Measurements from ENCODE around the gene OR4S2. TPM values are rescaled to one million over a fixed set of nuclear protein-coding genes. Genes with fewer than 3 reads are reported as not detected.

Gene OR4S2
- total and polyA plus RNA-seq, 2 experiments from 2014 or later: not detected

GRCh38 chr11:55669376-55669775 is 21.2 kb downstream of the OR4S2 start:
- TF ChIP-seq EZH2 (IDR thresholded peaks at IDR 0.05; ENCODE audit: insufficient read depth, poor library complexity, severe bottlenecking): no peak
- TF ChIP-seq EZH2phosphoT487 (IDR thresholded peaks at IDR 0.05; ENCODE audit: insufficient read depth, low read depth): no peak
- WGBS, 2 experiments (ENCODE audit: low coverage in 1 of 2, low lambda C conversion rate in 2 of 2, missing lambda C conversion rate in 2 of 2): 34 to 39% methylated on average over 2 of the region's 2 CpGs
- Histone ChIP-seq H3K9me2 (ENCODE audit: insufficient read depth) (no peaks in the 10 kb centered on the region), H4K20me1 (ENCODE audit: insufficient read depth) (no peaks in the 10 kb centered on the region), H3K9ac (no peak overlapping the region), H3K27ac (no peak overlapping the region), H3F3A (ENCODE audit: insufficient read depth) (no peaks in the 10 kb centered on the region), H3K4me1 (ENCODE audit: insufficient read depth) (no peaks in the 10 kb centered on the region), H3K79me2 (ENCODE audit: insufficient read depth) (no peaks in the 10 kb centered on the region), H3K9me3 (ENCODE audit: low read depth) (no peaks in the 10 kb centered on the region), H2AFZ (no peak overlapping the region), H3K27me3 (replicated peaks; ENCODE audit: insufficient read depth) (no peaks in the 10 kb centered on the region), H3K4me2 (ENCODE audit: unreplicated experiment) (no peak overlapping the region), H3K4me3 (no peak overlapping the region), H3K36me3 (ENCODE audit: low read depth) (no peaks in the 10 kb centered on the region)
- in situ Hi-C loops (cut with MboI): no loop called here
- DNase-seq: no peak

GRCh38 chr11:55673860-55674259 is 25.7 kb downstream of the OR4S2 start:
- Histone ChIP-seq H4K20me1 (ENCODE audit: insufficient read depth) (no peaks in the 10 kb centered on the region), H3K9me2 (ENCODE audit: insufficient read depth) (no peaks in the 10 kb centered on the region), H3K9ac (no peak overlapping the region), H3K4me2 (ENCODE audit: unreplicated experiment) (no peak overlapping the region), H2AFZ (no peak overlapping the region), H3K79me2 (ENCODE audit: insufficient read depth) (no peaks in the 10 kb centered on the region), H3F3A (ENCODE audit: insufficient read depth) (no peaks in the 10 kb centered on the region), H3K36me3 (ENCODE audit: low read depth) (no peaks in the 10 kb centered on the region), H3K4me3 (no peak overlapping the region), H3K4me1 (ENCODE audit: insufficient read depth) (no peaks in the 10 kb centered on the region), H3K9me3 (ENCODE audit: low read depth) (no peaks in the 10 kb centered on the region), H3K27ac (no peak overlapping the region), H3K27me3 (replicated peaks; ENCODE audit: insufficient read depth) (no peaks in the 10 kb centered on the region)
- 14 to 19% methylated on average over 5 of the region's 5 CpGs for WGBS, 2 experiments (ENCODE audit: low coverage in 1 of 2, low lambda C conversion rate in 2 of 2, missing lambda C conversion rate in 2 of 2)
- no peak for TF ChIP-seq EZH2 (IDR thresholded peaks at IDR 0.05; ENCODE audit: insufficient read depth, poor library complexity, severe bottlenecking)
- no peak for TF ChIP-seq EZH2phosphoT487 (IDR thresholded peaks at IDR 0.05; ENCODE audit: insufficient read depth, low read depth)
- in situ Hi-C loops (cut with MboI): no loop called here
- DNase-seq: no peak

DNA sequence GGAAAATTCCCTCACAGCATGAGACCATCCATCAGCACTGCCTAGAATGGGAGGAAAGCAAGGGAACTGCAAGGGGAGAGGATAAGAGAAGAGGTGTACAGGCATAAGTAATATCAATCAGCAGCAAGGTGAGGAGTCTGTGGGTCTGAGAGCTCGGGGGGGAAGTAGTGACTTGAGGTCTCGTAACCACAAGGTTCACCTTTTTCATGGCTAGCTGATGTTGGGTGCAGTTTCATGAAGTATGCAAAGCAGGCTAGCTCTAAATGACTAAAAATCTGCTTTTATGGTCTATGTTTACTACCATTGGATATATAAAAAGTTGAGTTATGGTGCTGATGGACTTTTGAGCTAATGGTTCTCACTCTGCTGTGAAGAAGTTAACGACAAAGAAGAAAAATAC is 49.7 kb downstream of the OR4S2 start:
- TF ChIP-seq EZH2phosphoT487 (IDR thresholded peaks at IDR 0.05; ENCODE audit: insufficient read depth, low read depth) (no peak), EZH2 (IDR thresholded peaks at IDR 0.05; ENCODE audit: insufficient read depth, poor library complexity, severe bottlenecking) (no peak)
- Histone ChIP-seq H2AFZ (no peak overlapping the region), H3F3A (ENCODE audit: insufficient read depth) (no peaks in the 10 kb centered on the region), H3K27ac (no peak overlapping the region), H3K9me3 (ENCODE audit: low read depth) (no peaks in the 10 kb centered on the region), H3K4me3 (no peak overlapping the region), H3K79me2 (ENCODE audit: insufficient read depth) (no peaks in the 10 kb centered on the region), H3K4me1 (ENCODE audit: insufficient read depth) (no peaks in the 10 kb centered on the region), H3K27me3 (replicated peaks; ENCODE audit: insufficient read depth) (no peaks in the 10 kb centered on the region), H4K20me1 (ENCODE audit: insufficient read depth) (no peaks in the 10 kb centered on the region), H3K36me3 (ENCODE audit: low read depth) (no peaks in the 10 kb centered on the region), H3K9ac (no peak overlapping the region), H3K4me2 (ENCODE audit: unreplicated experiment) (no peak overlapping the region), H3K9me2 (ENCODE audit: insufficient read depth) (no peaks in the 10 kb centered on the region)
- in situ Hi-C loops (cut with MboI): no loop called here
- WGBS, 2 experiments (ENCODE audit: low coverage in 1 of 2, low lambda C conversion rate in 2 of 2, missing lambda C conversion rate in 2 of 2): 39 to 46% methylated on average over 3 of the region's 3 CpGs
- no peak for DNase-seq

GRCh38 chr11:55701429-55701828 is 53.3 kb downstream of the OR4S2 start:
- no peak overlapping the region for H3K9ac ChIP-seq
- H3K27ac ChIP-seq: no peak overlapping the region
- no peak overlapping the region for H3K4me3 ChIP-seq
- 10 to 11% methylated on average over 4 of the region's 4 CpGs for WGBS, 2 experiments (ENCODE audit: low coverage in 1 of 2, low lambda C conversion rate in 2 of 2, missing lambda C conversion rate in 2 of 2)
- no peaks in the 10 kb centered on the region for H3K27me3 ChIP-seq (replicated peaks; ENCODE audit: insufficient read depth)
- no peaks in the 10 kb centered on the region for H3K4me1 ChIP-seq (ENCODE audit: insufficient read depth)
- no peaks in the 10 kb centered on the region for H3F3A ChIP-seq (ENCODE audit: insufficient read depth)
- H4K20me1 ChIP-seq (ENCODE audit: insufficient read depth): no peaks in the 10 kb centered on the region
- TF ChIP-seq EZH2phosphoT487 (IDR thresholded peaks at IDR 0.05; ENCODE audit: insufficient read depth, low read depth) (no peak), EZH2 (IDR thresholded peaks at IDR 0.05; ENCODE audit: insufficient read depth, poor library complexity, severe bottlenecking) (no peak)
- in situ Hi-C loops (cut with MboI): no loop called here
- no peak overlapping the region for H3K4me2 ChIP-seq (ENCODE audit: unreplicated experiment)
- no peaks in the 10 kb centered on the region for H3K9me3 ChIP-seq (ENCODE audit: low read depth)
- H3K9me2 ChIP-seq (ENCODE audit: insufficient read depth): no peaks in the 10 kb centered on the region
- no peak overlapping the region for H2AFZ ChIP-seq
- H3K79me2 ChIP-seq (ENCODE audit: insufficient read depth): no peaks in the 10 kb centered on the region
- H3K36me3 ChIP-seq (ENCODE audit: low read depth): no peaks in the 10 kb centered on the region
- DNase-seq: no peak

Other genes starting within 250 kb of the OR4S2 start
- not detected in 2 replicates for gene OR4C15, start 93.9 kb upstream of the OR4S2 start, total RNA-seq (2014; rRNA removed; shearing (Covaris generic))
- not detected in 2 replicates for gene OR4C15, start 93.9 kb upstream of the OR4S2 start, polyA plus RNA-seq (2016; fragmentation: Nextera tagmentation; extraction: Ambion mirVana)
- not detected in 2 replicates for gene OR4C16, start 76.2 kb upstream of the OR4S2 start, total RNA-seq (2014; rRNA removed; shearing (Covaris generic))
- gene OR4C16, start 76.2 kb upstream of the OR4S2 start, polyA plus RNA-seq (2016; fragmentation: Nextera tagmentation; extraction: Ambion mirVana): not detected in 2 replicates
- gene OR4C11, start 40.7 kb upstream of the OR4S2 start, total RNA-seq (2014; rRNA removed; shearing (Covaris generic)): not detected in 2 replicates
- gene OR4C11, start 40.7 kb upstream of the OR4S2 start, polyA plus RNA-seq (2016; fragmentation: Nextera tagmentation; extraction: Ambion mirVana): not detected in 2 replicates
- not detected in 2 replicates for gene OR4P4, start 13.2 kb upstream of the OR4S2 start, total RNA-seq (2014; rRNA removed; shearing (Covaris generic))
- not detected in 2 replicates for gene OR4P4, start 13.2 kb upstream of the OR4S2 start, polyA plus RNA-seq (2016; fragmentation: Nextera tagmentation; extraction: Ambion mirVana)
- gene OR4C6, start 13.9 kb downstream of the OR4S2 start, total RNA-seq (2014; rRNA removed; shearing (Covaris generic)): not detected in 2 replicates
- not detected in 2 replicates for gene OR4C6, start 13.9 kb downstream of the OR4S2 start, polyA plus RNA-seq (2016; fragmentation: Nextera tagmentation; extraction: Ambion mirVana)
- gene OR5D13, start 125.1 kb downstream of the OR4S2 start, total RNA-seq (2014; rRNA removed; shearing (Covaris generic)): not detected in 2 replicates
- not detected in 2 replicates for gene OR5D13, start 125.1 kb downstream of the OR4S2 start, polyA plus RNA-seq (2016; fragmentation: Nextera tagmentation; extraction: Ambion mirVana)
- gene OR5D14, start 147.2 kb downstream of the OR4S2 start, total RNA-seq (2014; rRNA removed; shearing (Covaris generic)): not detected in 2 replicates
- gene OR5D14, start 147.2 kb downstream of the OR4S2 start, polyA plus RNA-seq (2016; fragmentation: Nextera tagmentation; extraction: Ambion mirVana): not detected in 2 replicates
- gene OR5L1, start 163.0 kb downstream of the OR4S2 start, total RNA-seq (2014; rRNA removed; shearing (Covaris generic)): not detected in 2 replicates
- not detected in 2 replicates for gene OR5L1, start 163.0 kb downstream of the OR4S2 start, polyA plus RNA-seq (2016; fragmentation: Nextera tagmentation; extraction: Ambion mirVana)
- not detected in 2 replicates for gene OR5D18, start 171.3 kb downstream of the OR4S2 start, total RNA-seq (2014; rRNA removed; shearing (Covaris generic))
- gene OR5D18, start 171.3 kb downstream of the OR4S2 start, polyA plus RNA-seq (2016; fragmentation: Nextera tagmentation; extraction: Ambion mirVana): not detected in 2 replicates
- gene OR5L2, start 178.9 kb downstream of the OR4S2 start, total RNA-seq (2014; rRNA removed; shearing (Covaris generic)): not detected in 2 replicates
- gene OR5L2, start 178.9 kb downstream of the OR4S2 start, polyA plus RNA-seq (2016; fragmentation: Nextera tagmentation; extraction: Ambion mirVana): not detected in 2 replicates
- gene OR5D16, start 190.4 kb downstream of the OR4S2 start, total RNA-seq (2014; rRNA removed; shearing (Covaris generic)): not detected in 2 replicates
- gene OR5D16, start 190.4 kb downstream of the OR4S2 start, polyA plus RNA-seq (2016; fragmentation: Nextera tagmentation; extraction: Ambion mirVana): not detected in 2 replicates
- not detected in 2 replicates for gene TRIM51, start 235.0 kb downstream of the OR4S2 start, total RNA-seq (2014; rRNA removed; shearing (Covaris generic))
- gene TRIM51, start 235.0 kb downstream of the OR4S2 start, polyA plus RNA-seq (2016; fragmentation: Nextera tagmentation; extraction: Ambion mirVana): not detected in 2 replicates

Measured in GM23248 (cell line).